CD4-positive, alpha-beta T cell treated with Interleukin-2 at 100 ng/mL for 4 hours (primary cell): ENCODE results near the gene STIM1.
"Not testable (repeated sequence)": the region's sequence is repeated elsewhere in the genome, so short reads cannot be mapped to it uniquely, and the experiment has no call there.

Experiments used
- DNase-seq: peaks from one replicate; pipeline ENCODE4 v3.0.0-alpha.2; 2020; ENCODE audit warnings: low spot score

The STIM1 gene

GRCh38 chr11:3854977-3855807 lies at the start of gene STIM1:
Gene STIM1, plus strand, starts transcription at chr11:3855664. Its CDS starts 607 bp downstream, at chr11:3856271.
- peak; percentile 99 for DNase-seq

- DNase-seq = peak; percentile 58
Observed at GRCh38 chr11:3807909-3808860, 47.3 kb upstream of the STIM1 start, which contains the start of gene PGAP2. Gene PGAP2, plus strand, starts transcription at chr11:3808560. Its CDS starts 2,700 bp downstream, at chr11:3811260.

GRCh38 chr11:3808861-3809623 lies 46.4 kb upstream of the STIM1 start:
- DNase-seq = peak; percentile 66

GRCh38 chr11:3809624-3809928 lies 45.9 kb upstream of the STIM1 start:
- no peak for DNase-seq

GRCh38 chr11:3810446-3810845 lies 45.0 kb upstream of the STIM1 start:
- DNase-seq = no peak

- no peak for DNase-seq
Observed at GRCh38 chr11:3810951-3811350, 44.5 kb upstream of the STIM1 start.

- not testable (repeated sequence) for DNase-seq
Observed at GRCh38 chr11:3814832-3815231, 40.6 kb upstream of the STIM1 start.

GRCh38 chr11:3815845-3816244 lies 39.6 kb upstream of the STIM1 start:
- DNase-seq = no peak

- DNase-seq = no peak
Observed at GRCh38 chr11:3816673-3817072, 38.8 kb upstream of the STIM1 start.

- DNase-seq = no peak
Observed at GRCh38 chr11:3817181-3817800, 38.2 kb upstream of the STIM1 start.

GRCh38 chr11:3820971-3821370 lies 34.5 kb upstream of the STIM1 start:
- DNase-seq = no peak

- DNase-seq = no peak
Observed at GRCh38 chr11:3822312-3822711, 33.2 kb upstream of the STIM1 start.

GRCh38 chr11:3823303-3823702 lies 32.2 kb upstream of the STIM1 start:
- DNase-seq = no peak

GRCh38 chr11:3823762-3824506 lies 31.5 kb upstream of the STIM1 start:
- no peak for DNase-seq

GRCh38 chr11:3824714-3825472 lies 30.6 kb upstream of the STIM1 start:
- DNase-seq = peak; percentile 86

- DNase-seq = no peak
Observed at GRCh38 chr11:3825473-3826154, 29.9 kb upstream of the STIM1 start.

- DNase-seq = no peak
Observed at GRCh38 chr11:3826721-3827120, 28.7 kb upstream of the STIM1 start.

- DNase-seq = no peak
Observed at GRCh38 chr11:3827434-3828186, 27.9 kb upstream of the STIM1 start.

- DNase-seq = no peak
Observed at GRCh38 chr11:3830088-3830487, 25.4 kb upstream of the STIM1 start.
